A204.1 (cell line): Measurements from ENCODE around the gene ZNF483.
"Not testable (repeated sequence)": the region's sequence is repeated elsewhere in the genome, so short reads cannot be mapped to it uniquely, and the experiment has no call there.

Experiments used
- FAIRE-seq: peaks from 2 replicates; lab custom pipeline; 2012; peaks lifted over from hg19 to GRCh38; lab: Jason Lieb, UNC

Gene ZNF483

DNA sequence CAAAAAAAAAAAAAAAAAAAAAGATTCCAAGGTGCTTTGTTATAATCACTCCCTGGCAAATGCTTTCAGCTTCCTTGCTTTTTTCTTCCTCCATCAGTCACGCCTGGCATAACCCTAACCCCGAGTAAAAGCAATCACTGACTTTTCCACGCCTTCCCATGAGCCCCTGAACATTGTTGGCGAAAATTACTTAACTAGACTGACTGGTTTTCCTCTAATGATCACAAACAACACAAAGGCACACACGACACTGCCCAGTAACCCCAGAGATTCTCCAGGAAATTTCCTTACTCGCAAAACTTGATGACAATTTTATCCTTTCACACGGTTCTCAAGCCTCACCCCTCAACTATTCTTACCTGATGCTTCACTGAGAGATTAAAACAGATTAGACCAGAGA, 85.9 kb downstream of the ZNF483 start:
- no peak for FAIRE-seq

GRCh38 chr9:111613436-111614040, 88.6 kb downstream of the ZNF483 start:
- FAIRE-seq = no peak

GRCh38 chr9:111615928-111616327, 90.9 kb downstream of the ZNF483 start:
- no peak for FAIRE-seq

DNA sequence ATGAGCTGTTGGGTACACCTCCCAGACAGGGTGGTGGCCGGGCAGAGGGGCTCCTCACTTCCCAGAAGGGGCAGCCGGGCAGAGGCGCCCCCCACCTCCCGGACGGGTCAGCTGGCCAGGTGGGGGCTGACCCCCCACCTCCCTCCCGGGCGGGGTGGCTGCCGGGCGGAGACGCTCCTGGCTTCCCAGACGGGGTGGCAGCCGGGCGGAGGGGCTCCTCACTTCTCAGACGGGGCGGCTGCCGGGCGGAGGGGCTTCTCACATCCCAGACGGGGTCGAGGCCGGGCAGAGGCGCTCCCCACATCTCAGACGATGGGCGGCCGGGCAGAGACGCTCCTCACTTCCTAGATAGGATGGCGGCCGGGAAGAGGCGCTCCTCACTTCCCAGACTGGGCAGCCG, 92.4 kb downstream of the ZNF483 start:
- FAIRE-seq = not testable (repeated sequence)

GRCh38 chr9:111621895-111622480, 97.0 kb downstream of the ZNF483 start:
- FAIRE-seq = peak; percentile 60

- no peak for FAIRE-seq
Observed at GRCh38 chr9:111622626-111623025, 97.6 kb downstream of the ZNF483 start.
